ENCODE results near the gene TMC3.
"Not testable (repeated sequence)": the region's sequence is repeated elsewhere in the genome, so short reads cannot be mapped to it uniquely, and the experiment has no call there.

TMC3 gene

DNA sequence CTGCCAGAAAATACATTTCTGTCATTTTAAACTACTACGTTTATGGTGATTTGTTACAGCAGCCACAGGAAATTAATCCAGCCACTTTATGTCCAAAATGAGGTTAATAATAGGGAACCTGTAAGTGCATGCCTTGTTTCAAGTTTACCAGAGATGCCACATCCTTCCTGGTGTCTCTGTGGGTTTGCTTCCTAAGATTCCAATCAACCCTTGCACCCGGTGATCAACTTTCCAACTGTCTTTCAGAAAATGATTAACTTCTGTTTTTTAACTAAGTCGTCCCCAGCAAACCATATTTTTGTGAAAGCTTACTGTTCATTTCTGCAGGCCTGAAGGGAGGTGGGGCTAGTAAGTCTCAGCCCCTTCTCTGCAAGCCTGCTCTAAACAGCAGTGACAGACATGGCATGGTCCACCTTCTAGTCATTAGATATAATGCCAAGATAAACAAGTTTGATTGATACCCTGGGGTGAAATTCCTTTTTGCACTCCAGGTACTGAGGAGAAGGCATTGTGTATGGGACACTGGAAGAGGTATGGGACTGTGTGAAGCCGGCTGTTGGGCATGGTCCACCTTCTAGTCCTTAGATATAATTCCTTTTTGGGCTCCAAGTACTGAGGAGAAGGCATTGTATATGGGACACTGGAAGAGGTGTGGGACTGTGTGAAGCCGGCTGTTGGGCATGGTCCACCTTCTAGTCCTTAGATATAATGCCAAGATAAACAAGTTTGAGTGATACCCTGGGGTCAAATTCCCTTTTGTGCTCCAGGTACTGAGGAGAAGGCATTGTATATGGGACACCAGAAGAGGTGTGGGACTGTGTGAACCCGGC is 11.1 kb upstream of the TMC3 start:
- DNase-seq (ENCODE audit: low spot score), result no peak

DNA sequence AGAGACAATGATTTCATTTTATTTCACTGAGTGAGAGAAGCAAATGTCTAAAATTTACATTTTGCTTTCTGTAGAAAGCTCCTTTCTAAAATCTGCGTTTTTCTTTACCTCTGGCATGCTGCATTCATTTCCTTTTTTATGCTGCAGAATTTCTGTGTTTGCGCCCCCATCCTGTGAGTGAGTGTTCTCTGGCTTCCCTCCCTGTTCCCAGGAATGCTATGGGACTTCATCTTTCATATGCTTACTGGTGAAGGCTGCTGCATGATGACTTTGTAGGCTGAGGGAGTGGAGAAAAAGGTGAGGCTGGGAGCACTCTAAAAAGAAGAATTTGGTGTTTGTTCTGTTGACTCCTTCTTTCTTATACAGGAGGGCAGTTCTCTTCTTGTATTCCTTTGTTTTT is 7.7 kb upstream of the TMC3 start:
- no peak for DNase-seq (ENCODE audit: low spot score)

DNA sequence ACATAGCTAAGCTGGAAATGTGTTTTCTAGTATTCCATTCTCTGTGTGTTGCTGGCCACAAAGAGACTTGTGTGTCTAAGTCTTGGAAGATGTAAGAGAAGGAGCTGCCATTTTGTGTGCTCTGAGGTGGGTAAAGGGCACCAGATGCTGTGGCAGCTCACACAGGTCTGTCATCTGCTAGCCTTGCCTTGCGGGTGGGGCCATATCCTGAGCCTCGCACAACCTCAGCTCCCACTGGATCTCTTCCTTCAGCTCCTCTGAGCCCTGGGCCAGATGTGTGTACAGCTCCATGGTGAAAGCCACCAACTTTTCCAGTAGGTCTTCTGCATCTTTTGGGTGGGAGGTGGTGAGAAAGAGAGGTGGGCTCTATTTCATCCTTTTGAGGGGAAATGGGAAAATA is 6.7 kb upstream of the TMC3 start:
- DNase-seq (ENCODE audit: low spot score), result no peak

DNA sequence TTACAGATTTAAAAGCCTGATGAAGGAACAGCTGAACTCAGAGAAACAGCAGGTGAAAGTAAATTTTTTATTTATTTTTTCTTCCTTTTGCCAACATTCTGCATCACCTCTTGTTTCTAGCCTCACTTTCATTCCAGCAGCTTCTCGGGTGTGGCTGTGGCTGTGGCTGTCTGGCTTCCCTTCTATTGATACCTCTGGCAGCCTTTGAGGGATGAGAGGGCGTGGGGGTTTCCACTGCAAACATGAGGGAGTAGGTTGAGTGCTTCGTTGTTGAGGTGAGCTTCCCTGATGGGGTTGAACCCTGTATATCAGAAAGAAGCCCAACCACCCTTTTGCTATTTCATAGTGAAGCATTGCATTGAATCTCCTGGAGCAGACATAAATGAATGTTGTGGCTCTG is 6.2 kb upstream of the TMC3 start:
- DNase-seq (ENCODE audit: low spot score), result no peak

DNA sequence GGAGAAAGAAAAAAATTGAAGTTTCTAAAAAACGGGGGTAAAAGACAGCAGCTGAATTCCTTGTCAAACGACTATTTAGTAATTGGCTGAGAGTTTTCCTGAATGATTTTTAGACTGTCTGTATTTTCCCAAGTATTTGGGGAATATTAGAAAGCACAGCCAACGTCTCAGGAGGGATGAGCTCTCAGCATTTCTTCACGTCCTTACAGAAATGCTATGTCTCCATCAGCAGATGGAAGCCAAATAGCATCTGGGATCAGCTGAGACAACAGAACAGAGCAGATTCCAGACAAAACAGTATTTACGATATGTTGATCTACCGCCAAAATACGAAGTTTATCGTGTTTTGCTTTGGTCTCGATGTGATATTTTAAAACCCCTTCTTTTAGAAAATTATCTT is 5.3 kb upstream of the TMC3 start:
- DNase-seq (ENCODE audit: low spot score), result no peak

DNA sequence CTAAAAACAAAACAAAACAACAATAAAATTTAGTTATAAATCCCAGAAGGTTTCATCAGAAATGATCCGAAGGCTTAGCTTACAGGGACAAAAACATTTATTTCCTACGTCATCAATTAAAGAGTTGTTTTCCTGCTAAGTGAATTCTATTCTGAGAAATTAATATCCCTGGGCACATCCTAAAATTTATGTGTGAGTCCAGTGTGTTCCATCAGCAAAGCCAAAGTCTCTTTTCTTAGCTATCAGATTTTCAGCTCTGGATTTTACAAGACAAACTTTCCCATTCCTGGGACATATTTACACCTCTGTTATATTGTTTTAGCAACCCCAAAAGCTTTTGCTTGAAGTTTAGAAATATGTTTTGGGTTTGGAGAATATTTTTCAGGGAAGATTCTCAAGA is 4.4 kb upstream of the TMC3 start:
- no peak for DNase-seq (ENCODE audit: low spot score)

DNA sequence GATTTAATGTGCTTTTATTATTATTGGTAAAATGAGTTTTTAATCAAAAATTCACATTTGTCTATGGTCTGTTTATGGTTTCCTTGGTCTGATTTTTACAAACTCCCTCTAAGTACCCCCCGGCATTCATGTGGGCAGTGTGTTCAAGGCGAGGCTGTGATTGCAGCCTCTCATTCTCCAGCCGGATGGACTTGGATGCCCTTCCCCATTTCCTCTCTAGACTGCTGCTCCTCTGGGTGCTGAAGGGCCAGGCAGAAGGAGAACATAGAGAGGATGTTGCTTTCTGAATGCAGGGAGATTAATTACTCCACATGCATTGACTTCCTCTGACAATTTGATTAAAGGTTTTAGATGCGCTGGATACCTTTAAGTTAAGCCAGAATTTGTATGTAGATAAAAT is 3.9 kb upstream of the TMC3 start:
- no peak for DNase-seq (ENCODE audit: low spot score)

DNA sequence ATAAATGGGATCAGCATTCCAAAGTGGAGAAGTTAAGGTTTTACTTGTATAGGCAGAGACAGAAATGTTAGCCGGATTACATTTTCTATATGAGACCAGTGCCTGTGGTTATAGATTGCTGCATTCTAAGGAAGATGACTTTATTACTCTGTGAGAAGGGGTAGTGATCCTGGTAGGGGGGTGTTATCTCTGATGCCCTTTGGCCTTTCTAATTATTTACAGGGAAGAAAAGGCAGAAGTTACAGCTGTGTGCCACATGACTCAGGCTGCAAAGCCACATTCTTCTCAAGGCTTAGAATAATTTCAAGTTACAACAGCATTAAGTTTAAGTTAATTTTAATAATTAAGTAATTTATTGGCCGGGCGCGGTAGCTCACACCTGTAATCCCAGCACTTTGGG is 2.2 kb upstream of the TMC3 start:
- DNase-seq (ENCODE audit: low spot score), result no peak

DNA sequence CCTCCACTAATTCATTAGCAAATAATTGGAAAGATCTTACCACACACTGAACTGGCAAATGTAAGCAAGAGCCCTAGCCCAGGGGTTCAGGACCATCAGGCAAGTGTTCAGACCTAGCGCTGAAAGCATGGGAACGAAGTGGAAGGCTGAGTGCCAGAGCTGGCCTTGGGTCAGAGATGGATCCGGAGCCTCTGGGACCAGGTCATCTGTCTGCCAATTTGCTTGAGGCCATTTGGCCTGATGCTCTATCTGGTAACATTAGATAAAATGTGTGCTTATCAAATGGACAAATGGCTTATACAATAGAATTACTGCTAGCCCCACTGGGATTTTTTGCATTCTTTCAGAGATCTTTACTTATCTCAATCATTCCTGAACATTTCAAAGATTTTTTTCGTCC is 1.4 kb upstream of the TMC3 start:
- no peak for DNase-seq (ENCODE audit: low spot score)

DNA sequence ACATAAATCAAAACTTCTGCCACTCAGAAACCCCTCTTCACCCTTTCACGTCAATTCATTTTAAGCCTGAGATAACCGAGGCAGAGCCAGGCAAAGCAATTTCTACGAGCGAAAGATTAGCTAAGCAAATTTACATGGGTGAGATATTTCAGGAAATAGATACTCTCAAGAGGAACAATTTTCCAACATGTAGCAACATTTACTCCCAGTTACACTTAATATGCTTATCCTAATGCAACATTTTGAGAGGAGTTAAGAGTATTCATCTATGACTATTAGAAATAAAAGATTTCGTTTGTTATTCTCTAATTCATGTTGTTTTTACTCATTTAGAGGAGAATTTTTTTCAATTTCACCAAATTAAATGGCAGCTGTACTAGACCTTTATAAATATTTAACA is 837 bp downstream of the TMC3 start:
- DNase-seq (ENCODE audit: low spot score), result no peak

DNA sequence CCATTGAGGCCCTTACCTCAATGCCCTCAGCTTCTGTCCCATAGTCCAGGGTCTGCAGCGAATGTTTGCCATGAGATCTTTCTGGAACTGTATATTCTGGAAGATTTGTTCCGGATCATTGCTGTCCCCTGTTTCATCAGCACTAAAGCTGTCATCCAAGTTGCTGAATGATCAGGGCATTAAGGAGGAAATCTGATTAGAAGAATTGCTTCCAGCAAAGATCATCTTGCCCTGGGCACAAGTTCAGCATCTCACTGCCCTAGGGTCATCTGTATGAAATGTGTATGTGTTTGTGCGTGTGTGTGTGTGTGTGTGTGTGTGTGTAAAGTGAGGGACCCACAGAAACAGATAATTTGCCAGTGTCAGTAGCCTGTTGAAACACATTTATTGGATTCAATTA is 1.4 kb downstream of the TMC3 start:
- DNase-seq (ENCODE audit: low spot score), result no peak

DNA sequence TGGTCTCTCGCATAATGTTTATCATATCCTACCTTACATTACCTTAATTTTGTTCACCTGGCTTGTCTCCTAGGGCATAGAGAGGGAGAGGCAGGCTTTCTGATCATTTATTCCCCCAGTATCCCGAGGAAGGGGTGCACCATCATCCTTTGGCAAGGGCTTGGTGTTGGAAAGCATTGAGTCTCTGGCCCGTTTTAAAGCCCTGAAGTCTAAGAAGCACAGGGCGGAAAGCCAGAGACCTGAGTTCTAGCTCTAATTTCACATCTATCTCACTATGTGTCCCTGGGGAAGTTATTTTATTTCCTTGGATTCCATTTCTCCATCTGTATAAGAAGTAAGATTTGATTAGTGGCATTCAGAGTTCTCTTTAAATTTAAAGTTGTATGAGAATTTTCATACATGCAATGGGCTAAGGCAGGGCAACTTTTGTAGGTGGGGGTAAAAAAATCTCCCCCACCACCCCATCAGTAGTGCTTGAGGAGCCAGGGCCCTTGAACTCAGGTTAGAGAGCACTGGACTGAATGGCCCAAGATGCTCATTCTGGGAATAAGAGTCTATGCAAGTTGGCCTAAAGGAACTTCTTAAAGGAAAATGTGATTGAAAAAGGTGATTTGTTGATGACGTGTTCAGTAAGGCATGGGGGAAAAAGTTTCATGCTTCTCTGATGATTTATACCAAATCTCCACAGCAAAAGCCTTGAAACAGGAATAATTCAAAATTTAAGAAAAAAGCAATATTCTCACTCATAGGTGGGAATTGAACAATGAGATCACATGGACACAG is 10.1 kb downstream of the TMC3 start:
- DNase-seq (ENCODE audit: low spot score), result no peak

DNA sequence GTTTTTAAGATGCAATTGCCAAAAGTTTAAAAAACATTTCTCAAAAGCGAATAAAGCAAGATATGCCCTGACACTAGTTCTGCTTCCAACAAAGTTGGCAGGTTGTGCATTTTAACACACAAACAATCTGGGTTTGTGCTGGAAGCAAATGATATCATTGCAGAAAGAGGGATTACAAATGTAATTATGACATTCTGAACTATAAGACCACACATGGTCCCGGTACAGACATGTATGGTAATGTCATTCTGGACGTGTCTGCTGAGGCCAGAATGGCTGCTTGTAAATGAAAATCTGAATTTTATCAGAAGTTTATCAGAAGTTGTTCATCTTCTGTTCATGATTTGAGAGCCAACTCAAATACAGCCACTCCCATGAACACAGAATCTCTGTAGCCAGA is 10.7 kb downstream of the TMC3 start:
- DNase-seq (ENCODE audit: low spot score), result no peak

DNA sequence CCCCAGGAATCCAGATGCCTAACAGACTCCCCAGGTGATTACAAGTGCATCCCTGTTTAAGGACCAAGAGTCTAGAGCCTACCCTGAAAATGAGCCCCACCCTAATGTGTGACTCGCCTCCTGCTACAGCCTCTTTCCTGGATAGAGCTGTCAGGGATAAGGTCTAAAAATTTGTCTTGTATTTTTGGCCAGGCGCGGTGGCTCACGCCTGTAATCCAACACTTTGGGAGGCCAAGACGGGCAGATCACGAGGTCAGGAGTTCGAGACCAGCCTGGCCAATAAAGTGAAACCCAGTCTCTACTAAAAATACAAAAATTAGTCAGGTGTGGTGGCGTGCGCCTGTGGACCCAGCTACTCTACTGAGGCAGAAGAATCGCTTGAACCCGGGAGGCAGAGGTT is 11.2 kb downstream of the TMC3 start:
- DNase-seq (ENCODE audit: low spot score), result no peak

DNA sequence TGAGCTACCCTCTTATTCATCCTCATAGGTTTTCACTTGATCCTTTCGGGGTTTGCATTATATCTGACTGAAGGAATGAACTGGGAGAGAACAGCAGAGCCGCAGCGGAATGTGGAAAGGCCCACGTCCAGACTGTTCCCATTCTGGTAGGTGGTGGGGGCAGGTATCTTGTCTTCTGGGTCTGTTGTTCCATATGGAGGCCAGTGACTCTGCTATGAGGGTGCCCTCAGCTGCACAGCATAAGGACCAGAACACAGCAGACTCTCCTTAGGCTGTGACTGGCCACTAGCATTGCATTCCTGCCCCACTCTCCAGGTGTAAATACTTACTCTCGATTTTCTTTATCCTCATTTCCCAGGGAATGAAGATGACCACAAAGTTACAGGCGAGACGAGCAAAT is 12.1 kb downstream of the TMC3 start:
- DNase-seq (ENCODE audit: low spot score), result no peak

DNA sequence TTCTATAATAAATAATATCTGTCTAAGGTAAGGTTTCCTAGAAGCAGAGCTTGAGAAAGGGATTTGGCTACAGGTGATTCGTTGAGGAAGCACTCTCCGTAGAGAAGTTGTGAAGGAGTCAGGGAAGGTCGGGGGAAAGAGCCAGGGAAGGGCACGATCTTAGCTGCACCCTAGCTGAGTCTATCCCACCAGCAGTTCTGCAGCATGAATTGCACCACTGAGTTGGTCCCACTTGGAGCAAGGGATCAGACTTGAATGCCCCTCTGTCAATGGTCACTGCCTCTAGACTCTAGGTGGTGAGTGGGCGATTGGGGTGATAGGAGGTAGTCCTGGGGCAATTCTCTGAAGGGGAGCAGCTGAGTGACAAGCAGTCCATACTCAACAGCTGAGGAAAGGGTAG is 13.5 kb downstream of the TMC3 start:
- DNase-seq (ENCODE audit: low spot score), result no peak

DNA sequence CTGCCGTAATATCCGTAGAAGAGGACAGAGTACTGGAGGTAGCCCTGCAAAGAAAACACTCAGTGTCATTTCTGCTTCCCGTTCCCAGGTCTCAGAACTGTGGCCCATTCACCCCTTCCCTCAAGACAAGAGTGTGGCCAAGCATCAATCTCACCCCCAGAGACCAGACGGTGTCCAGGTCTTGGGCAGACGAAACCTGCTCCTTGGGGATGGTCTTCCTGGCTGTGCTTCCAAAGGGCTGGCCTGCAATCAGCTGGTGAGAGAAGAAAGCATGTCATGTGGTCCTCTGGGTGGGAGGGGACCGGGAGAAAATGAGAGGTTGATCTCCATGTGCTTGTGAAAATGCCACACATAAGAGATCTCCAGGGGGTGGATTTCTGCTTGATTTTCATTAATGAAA is 15.8 kb downstream of the TMC3 start:
- DNase-seq (ENCODE audit: low spot score), result no peak

DNA sequence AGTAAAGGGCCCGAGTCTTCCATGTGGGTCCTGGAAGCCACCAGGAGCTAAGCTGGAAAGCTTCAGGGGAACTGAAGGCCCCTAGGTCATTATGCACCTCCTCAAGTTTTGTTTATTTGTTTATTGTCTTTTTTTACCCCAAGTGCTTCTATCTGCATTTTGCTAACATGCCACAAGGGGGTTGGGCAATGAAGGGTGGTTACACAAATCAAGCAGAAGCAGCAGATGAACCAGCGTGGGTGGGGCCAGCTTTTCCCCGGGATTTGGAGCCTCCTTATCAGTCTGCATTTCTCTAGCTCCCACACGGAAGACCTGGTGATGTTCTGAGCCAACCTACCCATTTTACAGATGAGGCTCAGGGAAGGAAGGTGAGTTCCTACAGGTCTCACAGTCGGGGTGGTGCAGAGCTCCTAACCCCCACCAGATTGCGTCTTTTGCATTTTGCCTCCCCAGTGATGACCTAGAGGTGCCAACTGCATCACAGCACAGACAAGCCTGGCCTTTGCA is 16.8 kb downstream of the TMC3 start:
- no peak for DNase-seq (ENCODE audit: low spot score)

DNA sequence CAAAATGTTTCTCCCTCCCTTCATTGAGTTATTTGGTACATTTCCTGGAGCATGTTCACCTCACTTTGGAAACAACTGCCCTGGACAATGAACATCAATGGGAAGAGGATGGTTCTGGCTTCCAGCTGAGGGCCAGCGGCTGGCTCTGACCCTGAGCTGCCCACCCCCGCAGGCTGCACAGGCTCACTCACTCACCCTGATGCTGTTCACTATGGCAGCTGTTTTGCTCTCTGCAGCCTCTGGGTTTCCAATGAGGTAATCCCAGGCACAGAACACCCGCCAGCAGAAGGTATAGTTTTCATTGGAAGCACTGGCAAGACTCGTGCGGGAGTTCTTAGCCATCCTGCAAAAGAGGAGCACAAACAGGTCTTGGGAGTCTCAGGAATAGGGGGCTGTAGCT is 17.8 kb downstream of the TMC3 start:
- DNase-seq (ENCODE audit: low spot score), result no peak

DNA sequence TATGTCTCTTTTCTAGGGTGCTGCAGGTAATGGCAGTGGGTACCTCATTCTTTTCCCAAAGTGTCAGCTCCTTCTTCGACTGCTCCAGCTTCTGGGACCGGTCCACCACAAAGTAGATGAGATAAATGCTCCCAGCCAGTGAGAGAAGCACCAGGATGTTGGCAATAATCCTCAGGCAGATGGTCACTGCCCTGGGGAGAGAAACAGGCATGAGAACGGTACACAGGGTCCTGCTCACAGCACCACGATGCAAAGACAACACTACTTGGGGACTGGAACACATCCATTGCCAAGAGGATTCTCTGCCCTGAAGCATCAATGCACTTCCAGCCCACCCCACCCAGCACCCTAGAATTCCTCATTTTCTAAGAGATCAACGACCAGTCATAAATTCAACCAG is 22.4 kb downstream of the TMC3 start:
- DNase-seq (ENCODE audit: low spot score), result no peak

DNA sequence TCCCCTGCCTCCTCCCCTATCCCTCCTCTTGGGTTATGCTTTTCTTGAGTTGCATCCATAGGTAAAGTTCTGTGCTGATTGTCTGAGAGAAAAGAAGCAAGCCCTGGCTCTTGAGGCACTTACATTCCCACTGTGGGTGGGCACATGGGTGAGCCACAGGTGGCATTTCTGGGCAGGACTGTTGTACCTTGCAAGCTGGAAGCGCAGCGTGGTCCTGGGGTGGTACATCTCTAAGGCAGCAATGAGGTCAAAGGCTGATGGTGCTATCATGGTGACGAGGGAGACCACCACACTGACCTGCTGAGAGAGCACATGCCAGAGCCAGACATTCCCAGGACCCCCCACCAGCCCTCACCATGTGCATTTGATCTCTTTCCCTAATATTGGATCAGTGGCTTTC is 24.7 kb downstream of the TMC3 start:
- DNase-seq (ENCODE audit: low spot score), result no peak

DNA sequence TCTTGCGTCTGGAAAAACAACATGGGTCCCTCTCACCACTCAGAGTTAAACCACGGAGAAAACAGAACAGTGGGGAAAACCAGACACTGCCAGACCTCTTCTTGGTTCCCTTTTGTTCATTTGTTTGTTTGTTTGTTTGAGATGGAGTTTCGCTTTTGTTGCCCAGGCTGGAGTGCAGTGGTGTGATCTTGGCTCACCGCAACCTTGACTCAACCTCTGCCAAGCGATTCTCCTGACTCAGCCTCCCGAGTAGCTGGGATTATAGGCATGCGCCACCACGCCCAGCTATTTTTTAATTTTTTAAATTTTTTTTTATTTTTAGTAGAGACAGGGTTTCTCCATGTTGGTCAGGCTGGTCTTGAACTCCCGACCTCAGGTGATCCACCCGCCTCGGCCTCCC is 25.3 kb downstream of the TMC3 start:
- DNase-seq (ENCODE audit: low spot score), result not testable (repeated sequence)

DNA sequence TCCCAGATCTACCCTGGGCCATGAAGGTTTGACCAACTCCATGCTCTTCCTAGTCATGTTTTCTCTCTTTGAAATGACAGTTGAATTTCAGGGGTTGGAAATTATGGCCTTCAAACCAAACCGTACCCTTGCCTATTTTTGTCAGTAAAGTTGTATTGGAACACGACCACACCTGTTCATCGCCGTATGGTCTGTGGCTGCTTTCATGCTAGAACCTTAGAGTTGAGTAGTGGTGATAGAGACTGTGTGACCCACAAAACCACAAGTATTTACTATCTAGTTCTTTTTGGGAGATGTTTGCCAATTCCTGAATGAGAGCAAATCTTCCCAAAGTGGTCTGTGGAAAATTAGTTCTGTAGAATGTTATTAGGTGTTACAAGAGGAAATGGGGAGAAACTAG is 26.1 kb downstream of the TMC3 start:
- DNase-seq (ENCODE audit: low spot score), result no peak

DNA sequence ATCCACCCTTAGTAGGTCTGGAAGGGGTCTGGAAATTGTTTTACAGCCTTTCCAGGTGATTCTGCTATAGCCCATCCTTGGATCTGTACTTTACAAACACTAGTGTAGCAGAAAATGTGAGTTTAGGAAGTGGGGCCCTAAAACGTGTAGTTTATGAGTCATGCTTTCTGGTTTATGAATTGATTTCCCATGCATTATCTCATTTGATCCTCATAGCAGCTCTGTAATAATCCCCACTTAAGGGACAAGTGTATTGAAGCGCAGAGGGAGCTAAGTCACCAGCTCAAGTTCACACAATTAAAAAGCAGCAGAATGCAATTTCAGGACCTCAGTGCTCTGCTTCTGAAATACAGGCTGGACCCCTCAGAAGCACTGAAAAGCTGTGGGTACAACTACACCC is 27.4 kb downstream of the TMC3 start:
- DNase-seq (ENCODE audit: low spot score), result no peak
